ENCODE measurements around the gene COL25A1. TPM values are rescaled to one million over a fixed set of nuclear protein-coding genes. Genes with fewer than 3 reads are reported as not detected.

COL25A1 gene
- total RNA-seq, 1 donor, result 0.27 TPM

DNA sequence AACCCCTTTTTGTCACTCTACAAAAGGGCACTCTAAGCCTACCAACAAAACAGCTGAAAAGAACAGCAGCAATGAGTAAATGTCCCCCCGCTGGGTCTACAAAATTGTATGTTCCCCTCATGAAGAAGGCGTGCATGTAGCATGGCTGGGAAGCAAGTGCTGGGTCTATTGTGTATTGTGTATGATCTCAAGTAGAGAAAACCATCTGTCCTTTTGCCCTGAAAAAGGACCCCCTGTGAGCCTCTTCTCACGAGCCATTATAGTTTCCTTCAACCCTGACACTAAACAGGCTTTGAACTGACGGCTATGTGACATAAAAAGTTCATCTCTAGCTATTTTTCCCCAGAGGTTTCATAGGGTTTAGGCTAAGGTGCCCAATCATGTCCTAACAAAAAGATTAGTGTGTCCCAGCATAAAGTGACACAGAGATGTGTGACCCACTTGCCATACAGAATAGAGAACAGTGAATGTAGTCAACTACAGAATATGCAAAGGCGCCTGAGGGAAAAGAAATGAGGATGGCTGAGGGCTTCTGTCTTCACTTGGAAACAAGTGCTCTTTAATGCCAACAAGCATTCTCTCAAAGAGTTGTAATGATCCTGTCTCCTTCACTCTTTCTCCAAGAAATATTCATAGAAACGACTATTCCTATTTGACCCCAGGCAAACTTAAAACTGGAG, 27.3 kb downstream of the COL25A1 start:
- H3K4me3 ChIP-seq (ENCODE audit: low read depth, low read length), result no peak overlapping the region
- TF ChIP-seq, protein P1, sequence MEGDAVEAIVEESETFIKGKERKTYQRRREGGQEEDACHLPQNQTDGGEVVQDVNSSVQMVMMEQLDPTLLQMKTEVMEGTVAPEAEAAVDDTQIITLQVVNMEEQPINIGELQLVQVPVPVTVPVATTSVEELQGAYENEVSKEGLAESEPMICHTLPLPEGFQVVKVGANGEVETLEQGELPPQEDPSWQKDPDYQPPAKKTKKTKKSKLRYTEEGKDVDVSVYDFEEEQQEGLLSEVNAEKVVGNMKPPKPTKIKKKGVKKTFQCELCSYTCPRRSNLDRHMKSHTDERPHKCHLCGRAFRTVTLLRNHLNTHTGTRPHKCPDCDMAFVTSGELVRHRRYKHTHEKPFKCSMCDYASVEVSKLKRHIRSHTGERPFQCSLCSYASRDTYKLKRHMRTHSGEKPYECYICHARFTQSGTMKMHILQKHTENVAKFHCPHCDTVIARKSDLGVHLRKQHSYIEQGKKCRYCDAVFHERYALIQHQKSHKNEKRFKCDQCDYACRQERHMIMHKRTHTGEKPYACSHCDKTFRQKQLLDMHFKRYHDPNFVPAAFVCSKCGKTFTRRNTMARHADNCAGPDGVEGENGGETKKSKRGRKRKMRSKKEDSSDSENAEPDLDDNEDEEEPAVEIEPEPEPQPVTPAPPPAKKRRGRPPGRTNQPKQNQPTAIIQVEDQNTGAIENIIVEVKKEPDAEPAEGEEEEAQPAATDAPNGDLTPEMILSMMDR (IDR thresholded peaks at IDR 0.05; ENCODE audit: insufficient read depth, low read length), result no peak

DNA sequence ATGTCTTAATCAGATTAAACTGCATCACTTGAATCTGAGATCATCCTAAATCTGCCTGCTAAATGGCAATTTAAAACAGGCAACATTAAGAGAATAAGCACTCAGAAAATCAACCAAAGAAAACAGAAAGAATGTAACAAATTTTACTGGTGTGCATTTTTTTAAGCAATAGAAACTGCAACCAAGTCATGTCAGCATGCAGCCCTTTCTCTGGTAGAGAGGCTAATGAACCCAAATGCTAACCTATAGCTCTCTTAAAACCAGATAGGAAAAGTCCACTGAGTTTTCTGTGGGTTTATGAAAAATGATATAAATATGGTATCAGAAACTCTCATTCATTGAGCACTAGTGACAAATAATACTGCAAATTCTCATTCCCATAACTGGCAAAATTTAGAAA, 35.6 kb downstream of the COL25A1 start:
- no peak overlapping the region for H3K4me3 ChIP-seq (ENCODE audit: low read depth, low read length)
- TF ChIP-seq, protein P1 (IDR thresholded peaks at IDR 0.05; ENCODE audit: insufficient read depth, low read length), result no peak
- no peak for DNase-seq (ENCODE audit: low read depth)

More for the DNA sequence above, 27.3 kb downstream of the COL25A1 start:
- no peak for DNase-seq (ENCODE audit: low read depth)

DNA sequence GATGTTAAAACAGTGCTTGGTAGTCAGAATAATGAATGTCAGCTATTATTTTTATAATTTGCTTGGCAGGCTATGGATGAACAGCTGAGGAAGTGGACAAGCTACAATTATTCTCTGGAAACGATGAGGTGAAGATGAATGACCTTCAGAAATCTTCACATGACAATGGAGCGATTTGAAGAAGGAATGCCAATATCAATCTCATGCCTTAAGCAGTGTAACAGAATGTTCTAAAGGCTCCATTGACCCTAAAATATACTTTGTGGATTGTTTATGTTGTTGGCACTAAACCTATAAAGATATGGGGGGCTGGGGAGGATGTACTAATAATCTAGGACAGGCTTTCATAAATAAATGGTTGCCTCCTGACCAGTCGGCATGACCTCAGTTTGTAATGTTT, 36.2 kb downstream of the COL25A1 start:
- no peak overlapping the region for H3K4me3 ChIP-seq (ENCODE audit: low read depth, low read length)
- TF ChIP-seq, protein P1 (IDR thresholded peaks at IDR 0.05; ENCODE audit: insufficient read depth, low read length), result no peak
- DNase-seq (ENCODE audit: low read depth), result no peak

DNA sequence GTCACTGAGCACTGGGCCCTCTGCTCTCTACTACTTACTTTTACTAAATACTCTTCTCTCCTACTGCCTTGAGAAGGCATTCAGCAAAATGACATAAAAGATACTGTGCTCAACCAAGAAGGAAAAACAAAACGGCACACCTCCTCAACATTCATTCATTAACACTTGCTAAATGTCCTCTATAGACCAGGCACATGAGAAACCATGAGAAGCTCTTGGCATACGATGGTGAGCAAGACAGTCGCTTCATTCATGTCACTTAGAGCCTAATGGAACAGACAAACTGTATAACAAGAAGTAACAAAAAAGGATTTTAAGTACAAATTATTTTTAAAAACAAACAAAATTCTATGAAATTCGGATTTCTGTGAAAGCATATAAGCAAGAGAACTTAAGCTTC, 38.7 kb downstream of the COL25A1 start:
- no peak overlapping the region for H3K4me3 ChIP-seq (ENCODE audit: low read depth, low read length)
- DNase-seq (ENCODE audit: low read depth), result no peak
- TF ChIP-seq, protein P1 (IDR thresholded peaks at IDR 0.05; ENCODE audit: insufficient read depth, low read length), result no peak

DNA sequence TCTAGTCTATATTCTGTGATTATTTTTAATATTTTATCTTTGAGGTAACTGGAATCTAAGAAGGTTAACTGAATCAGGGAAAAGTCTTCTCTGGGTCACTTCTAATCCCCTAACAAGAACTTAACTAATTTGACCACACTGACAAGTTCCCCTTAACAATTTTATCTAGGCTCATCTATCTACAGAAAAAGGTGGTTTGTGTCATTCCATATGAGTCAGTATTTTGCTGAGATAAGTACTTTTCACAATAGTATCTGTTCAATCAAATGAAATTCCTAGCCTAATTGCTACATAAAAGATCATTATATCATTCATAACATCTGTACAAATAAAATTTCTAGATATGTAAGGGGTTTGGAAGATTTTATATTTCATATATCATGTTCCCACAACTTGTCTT, 45.6 kb downstream of the COL25A1 start:
- no peak for DNase-seq (ENCODE audit: low read depth)
- no peak overlapping the region for H3K4me3 ChIP-seq (ENCODE audit: low read depth, low read length)
- TF ChIP-seq, protein P1 (IDR thresholded peaks at IDR 0.05; ENCODE audit: insufficient read depth, low read length), result no peak

DNA sequence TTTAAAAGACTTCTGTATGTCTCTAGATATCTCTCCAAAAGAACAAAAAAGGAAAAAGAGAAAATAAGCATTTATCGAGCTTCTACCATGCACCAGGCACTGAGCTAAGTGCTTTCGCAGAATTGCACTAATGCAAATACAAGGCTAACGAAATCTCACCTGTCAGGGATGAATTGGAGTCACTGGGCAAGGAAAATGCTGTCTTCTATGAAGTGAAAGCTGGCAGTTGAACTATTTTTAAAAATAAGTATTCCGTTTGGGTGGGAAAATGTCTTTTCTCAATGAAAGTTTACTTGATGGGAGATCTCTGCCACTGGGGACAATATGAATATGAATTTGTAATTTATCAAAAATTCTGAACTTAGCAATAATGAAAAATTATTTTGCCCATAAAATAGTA, 47.6 kb downstream of the COL25A1 start:
- H3K4me3 ChIP-seq (ENCODE audit: low read depth, low read length), result no peak overlapping the region
- no peak for DNase-seq (ENCODE audit: low read depth)
- TF ChIP-seq, protein P1 (IDR thresholded peaks at IDR 0.05; ENCODE audit: insufficient read depth, low read length), result no peak

DNA sequence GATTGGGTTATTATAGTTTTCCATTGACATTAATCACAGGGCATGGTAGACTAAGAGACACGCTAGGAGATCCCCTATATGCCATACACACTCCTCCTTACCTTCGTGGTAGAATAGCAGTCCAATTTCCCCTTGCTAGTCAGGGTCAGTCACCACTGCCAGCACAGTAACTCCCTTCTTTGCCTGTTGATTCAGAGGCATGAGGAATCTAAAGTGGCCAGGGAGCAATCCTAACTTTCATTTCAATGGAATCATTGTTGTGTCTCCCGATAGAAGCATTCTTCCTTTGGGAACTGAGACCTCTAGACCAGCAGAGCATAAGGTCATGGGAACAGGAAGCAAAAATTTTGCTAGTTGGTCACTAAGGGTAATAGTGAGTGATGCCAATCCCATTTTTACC, 51.1 kb downstream of the COL25A1 start:
- TF ChIP-seq, protein P1 (IDR thresholded peaks at IDR 0.05; ENCODE audit: insufficient read depth, low read length), result no peak

More for the DNA sequence above, 51.1 kb downstream of the COL25A1 start:
- no peak overlapping the region for H3K4me3 ChIP-seq (ENCODE audit: low read depth, low read length)
- DNase-seq (ENCODE audit: low read depth), result no peak
